ENCODE results near the gene TOMT. TPM values are rescaled to one million over a fixed set of nuclear protein-coding genes. Genes with fewer than 3 reads are reported as not detected.
A peak's percentile ranks its signal among the peaks of the same experiment; 100 is the strongest.

The TOMT gene
- total RNA-seq, 4 donors from 2014 or later, result not detected

DNA sequence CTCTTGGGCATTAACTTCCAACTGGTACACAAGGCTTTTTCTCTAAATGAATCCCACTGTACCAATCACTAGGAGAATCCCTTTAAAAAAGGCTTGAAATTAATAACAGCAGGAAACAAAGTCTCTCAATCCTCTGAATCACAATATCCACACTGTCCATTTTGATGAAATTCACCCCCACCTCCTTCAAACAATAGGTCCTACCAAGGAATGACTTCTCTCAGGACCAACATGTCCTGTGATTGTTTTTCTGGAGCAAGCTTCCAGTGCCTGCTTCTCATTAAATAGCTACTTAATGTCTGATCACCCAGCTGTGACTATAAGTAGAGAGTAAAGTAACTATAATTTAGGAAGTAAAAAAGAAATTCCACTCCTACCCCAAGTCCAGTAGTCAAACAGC is 38.5 kb upstream of the TOMT start:
- Histone ChIP-seq H3K4me3 (no peak overlapping the region), H3K36me3 (no peaks in the 10 kb centered on the region), H3K27ac (peak overlapping the region in 2 of 4 donors; percentile 5 to 8), H3K4me1 (peaks cover 31 to 52% of the 10 kb centered on the region in 2 donors), H3K9me3 (no peaks in the 10 kb centered on the region), H3K27me3 (no peaks in the 10 kb centered on the region)
- intact Hi-C loops (cut with DNase I; ENCODE audit: low total_unique reads), result no loop called here
- ATAC-seq (no peak), DNase-seq (no peak)
- in situ Hi-C loops (cut with MboI; ENCODE audit: low sequenced_read_pairs in 4 of 4), result no loop called here
- TF ChIP-seq POLR2A (IDR thresholded peaks at IDR 0.05), result no peak
- TF ChIP-seq, protein P1, sequence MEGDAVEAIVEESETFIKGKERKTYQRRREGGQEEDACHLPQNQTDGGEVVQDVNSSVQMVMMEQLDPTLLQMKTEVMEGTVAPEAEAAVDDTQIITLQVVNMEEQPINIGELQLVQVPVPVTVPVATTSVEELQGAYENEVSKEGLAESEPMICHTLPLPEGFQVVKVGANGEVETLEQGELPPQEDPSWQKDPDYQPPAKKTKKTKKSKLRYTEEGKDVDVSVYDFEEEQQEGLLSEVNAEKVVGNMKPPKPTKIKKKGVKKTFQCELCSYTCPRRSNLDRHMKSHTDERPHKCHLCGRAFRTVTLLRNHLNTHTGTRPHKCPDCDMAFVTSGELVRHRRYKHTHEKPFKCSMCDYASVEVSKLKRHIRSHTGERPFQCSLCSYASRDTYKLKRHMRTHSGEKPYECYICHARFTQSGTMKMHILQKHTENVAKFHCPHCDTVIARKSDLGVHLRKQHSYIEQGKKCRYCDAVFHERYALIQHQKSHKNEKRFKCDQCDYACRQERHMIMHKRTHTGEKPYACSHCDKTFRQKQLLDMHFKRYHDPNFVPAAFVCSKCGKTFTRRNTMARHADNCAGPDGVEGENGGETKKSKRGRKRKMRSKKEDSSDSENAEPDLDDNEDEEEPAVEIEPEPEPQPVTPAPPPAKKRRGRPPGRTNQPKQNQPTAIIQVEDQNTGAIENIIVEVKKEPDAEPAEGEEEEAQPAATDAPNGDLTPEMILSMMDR (IDR thresholded peaks at IDR 0.05 in 4 of 5, conservative IDR thresholded peaks at IDR 0.05 in 1 of 5), result no peak

DNA sequence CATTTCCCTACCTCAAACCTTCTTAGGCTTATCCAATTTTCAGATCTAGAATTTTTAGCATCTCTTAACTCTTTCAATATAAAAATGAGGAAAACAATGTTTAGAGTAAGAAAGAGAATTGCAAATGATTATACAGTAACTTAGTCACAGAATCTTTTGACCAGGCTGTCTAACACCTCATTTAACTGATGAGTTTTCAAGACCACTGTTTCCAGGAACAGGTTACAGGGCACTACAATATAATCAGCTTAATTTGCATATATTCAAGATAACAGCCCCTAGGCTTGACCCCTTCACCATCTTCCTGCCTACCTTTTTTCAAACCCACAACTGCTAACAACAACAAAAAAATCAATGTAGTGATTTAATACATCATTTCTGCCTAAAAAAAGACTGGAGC is 38.0 kb upstream of the TOMT start:
- Histone ChIP-seq H3K4me1 (peaks cover 31 to 52% of the 10 kb centered on the region in 2 donors), H3K9me3 (no peaks in the 10 kb centered on the region), H3K4me3 (no peak overlapping the region), H3K27ac (no peak overlapping the region), H3K27me3 (no peaks in the 10 kb centered on the region), H3K36me3 (no peaks in the 10 kb centered on the region)
- intact Hi-C loops (cut with DNase I; ENCODE audit: low total_unique reads) (no loop called here), in situ Hi-C loops (cut with MboI; ENCODE audit: low sequenced_read_pairs in 4 of 4) (no loop called here)
- no peak for TF ChIP-seq POLR2A (IDR thresholded peaks at IDR 0.05)
- TF ChIP-seq, protein P1 (IDR thresholded peaks at IDR 0.05 in 4 of 5, conservative IDR thresholded peaks at IDR 0.05 in 1 of 5), result no peak
- ATAC-seq, result no peak
- no peak for DNase-seq

GRCh38 chr11:72069200-72069599 is 36.5 kb upstream of the TOMT start:
- TF ChIP-seq, protein P1 (IDR thresholded peaks at IDR 0.05 in 4 of 5, conservative IDR thresholded peaks at IDR 0.05 in 1 of 5), result no peak
- no peak for TF ChIP-seq POLR2A (IDR thresholded peaks at IDR 0.05)
- in situ Hi-C loops (cut with MboI; ENCODE audit: low sequenced_read_pairs in 4 of 4), result no loop called here

DNA sequence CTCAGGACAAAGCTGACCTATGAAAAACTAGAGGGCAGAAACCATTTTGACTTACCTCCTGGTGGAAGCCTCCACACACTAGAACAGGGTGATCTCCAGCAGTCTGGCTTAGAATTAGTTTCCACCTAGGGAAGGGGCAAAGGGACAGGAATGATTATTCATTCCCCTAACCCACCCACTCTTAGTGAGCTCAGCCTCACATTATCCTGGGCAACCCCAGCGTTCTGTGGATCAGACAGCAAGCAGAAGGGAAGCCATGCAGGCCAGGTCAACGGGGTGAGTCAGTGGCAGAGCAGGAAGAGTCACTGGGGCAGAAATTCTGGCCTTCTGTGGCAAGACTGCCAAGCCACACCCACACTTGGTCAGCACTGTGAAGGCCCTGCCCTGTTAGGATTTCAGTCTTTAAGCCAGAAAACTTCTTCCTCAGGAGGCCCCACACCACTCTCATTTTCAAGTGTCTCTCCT is 35.9 kb upstream of the TOMT start:
- no peaks in the 10 kb centered on the region for H3K36me3 ChIP-seq
- DNase-seq (peak; percentile 77 to 88), ATAC-seq (peak; percentile 98 to 99)
- peak overlapping the region in 1 of 4 donors; percentile 5 for H3K4me3 ChIP-seq
- H3K9me3 ChIP-seq, result no peaks in the 10 kb centered on the region
- H3K4me1 ChIP-seq, result peaks cover 31 to 52% of the 10 kb centered on the region in 2 donors
- in situ Hi-C loops (cut with MboI; ENCODE audit: low sequenced_read_pairs in 4 of 4), result no loop called here
- no peaks in the 10 kb centered on the region for H3K27me3 ChIP-seq
- H3K27ac ChIP-seq, result peak overlapping the region; percentile 66 to 81 (median 74)
- intact Hi-C loops (cut with DNase I; ENCODE audit: low total_unique reads), result no loop called here
- peak in 1 of 2 donors; percentile 34 for TF ChIP-seq POLR2A (IDR thresholded peaks at IDR 0.05)
- TF ChIP-seq, protein P1 (IDR thresholded peaks at IDR 0.05 in 4 of 5, conservative IDR thresholded peaks at IDR 0.05 in 1 of 5), result no peak

More at GRCh38 chr11:72069200-72069599, 36.5 kb upstream of the TOMT start:
- Histone ChIP-seq H3K4me1 (peaks cover 31 to 52% of the 10 kb centered on the region in 2 donors), H3K9me3 (no peaks in the 10 kb centered on the region), H3K4me3 (peak overlapping the region in 2 of 4 donors; percentile 5 to 14), H3K36me3 (no peaks in the 10 kb centered on the region), H3K27ac (peak overlapping the region; percentile 66 to 81 (median 74)), H3K27me3 (no peaks in the 10 kb centered on the region)
- DNase-seq, result no peak
- intact Hi-C loops (cut with DNase I; ENCODE audit: low total_unique reads), result no loop called here
- ATAC-seq, result peak; percentile 9 to 34

GRCh38 chr11:72070491-72070890 is 35.2 kb upstream of the TOMT start:
- ATAC-seq (no peak), DNase-seq (no peak)
- no peaks in the 10 kb centered on the region for H3K36me3 ChIP-seq
- intact Hi-C loops (cut with DNase I; ENCODE audit: low total_unique reads) (no loop called here), in situ Hi-C loops (cut with MboI; ENCODE audit: low sequenced_read_pairs in 4 of 4) (no loop called here)
- peaks cover 31 to 52% of the 10 kb centered on the region in 2 donors for H3K4me1 ChIP-seq
- no peak overlapping the region for H3K4me3 ChIP-seq
- TF ChIP-seq, protein P1 (IDR thresholded peaks at IDR 0.05 in 4 of 5, conservative IDR thresholded peaks at IDR 0.05 in 1 of 5), result no peak
- TF ChIP-seq POLR2A (IDR thresholded peaks at IDR 0.05), result no peak
- H3K27ac ChIP-seq, result peak overlapping the region; percentile 66 to 81 (median 74)
- H3K27me3 ChIP-seq, result no peaks in the 10 kb centered on the region
- H3K9me3 ChIP-seq, result no peaks in the 10 kb centered on the region

Measured in gastrocnemius medialis (tissue), 4 donors.